Sigmoid colon (tissue), 4 donors: Measurements from ENCODE around the gene CNTFR.

Experiments
- POLR2A ChIP-seq, 2 donors: fragments of 450-650 bp; IDR thresholded peaks; one replicate each; pipeline ENCODE4 v1.6.1; 2016; ENCODE audit warnings: antibody characterized with exemption in 2 of 2, mild to moderate bottlenecking in 2 of 2, moderate library complexity in 2 of 2
- POLR2AphosphoS5 ChIP-seq, 4 donors: sonication (generic); formaldehyde crosslinking; IDR thresholded peaks; one replicate each; pipeline ENCODE4 v1.6.1; 2017; ENCODE audit warnings: antibody characterized with exemption in 4 of 4

- TF ChIP-seq POLR2AphosphoS5 (IDR thresholded peaks at IDR 0.05) (no peak), POLR2A (IDR thresholded peaks at IDR 0.05) (no peak)
These were observed 30.5 kb downstream of the CNTFR start for GRCh38 chr9:34558919-34559623.
